ENCODE data around the gene TRAPPC10.
"Not testable (repeated sequence)": the region's sequence is repeated elsewhere in the genome, so short reads cannot be mapped to it uniquely, and the experiment has no call there.

Gene TRAPPC10

DNA sequence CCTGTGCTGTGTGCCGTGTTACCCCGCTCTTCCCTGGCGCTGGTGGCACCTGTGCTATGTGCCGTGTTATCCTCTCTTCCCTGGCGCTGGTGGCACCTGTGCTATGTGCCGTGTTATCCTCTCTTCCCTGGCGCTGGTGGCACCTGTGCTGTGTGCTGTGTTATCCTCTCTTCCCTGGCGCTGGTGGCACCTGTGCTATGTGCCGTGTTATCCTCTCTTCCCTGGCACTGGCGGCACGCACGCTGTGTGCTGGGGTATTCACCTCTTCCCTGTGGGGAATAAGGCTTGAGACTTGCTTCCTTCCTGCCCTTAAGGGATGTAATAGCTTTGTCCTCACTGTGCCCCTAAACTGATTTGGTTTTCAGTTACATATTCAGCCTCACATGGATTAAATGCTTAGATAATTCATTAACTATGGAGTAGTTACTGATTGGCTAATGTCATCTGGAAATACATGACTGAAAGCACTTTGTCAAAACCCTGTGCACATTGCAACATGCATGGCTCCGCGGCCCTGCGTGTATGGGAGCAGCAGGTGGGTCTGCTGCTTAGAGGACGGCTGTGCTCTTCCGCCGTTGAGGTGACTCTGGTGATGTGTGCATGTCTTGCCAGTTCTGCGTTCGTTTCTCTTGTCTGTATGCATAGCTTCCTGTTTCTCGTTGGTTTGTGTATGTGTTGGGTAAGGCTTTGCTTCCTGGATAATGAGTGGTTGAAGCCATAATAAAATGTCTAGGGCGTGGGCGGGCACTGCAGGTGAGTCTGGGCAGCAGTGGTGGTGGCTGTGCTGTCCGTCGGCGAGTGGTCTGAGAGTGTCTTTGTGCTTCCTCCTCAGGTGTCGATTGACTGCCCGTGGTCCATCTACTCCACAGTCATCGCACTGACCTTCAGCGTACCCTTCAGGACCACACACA lies 77.1 kb downstream of the TRAPPC10 start:
- TF ChIP-seq, protein P1, sequence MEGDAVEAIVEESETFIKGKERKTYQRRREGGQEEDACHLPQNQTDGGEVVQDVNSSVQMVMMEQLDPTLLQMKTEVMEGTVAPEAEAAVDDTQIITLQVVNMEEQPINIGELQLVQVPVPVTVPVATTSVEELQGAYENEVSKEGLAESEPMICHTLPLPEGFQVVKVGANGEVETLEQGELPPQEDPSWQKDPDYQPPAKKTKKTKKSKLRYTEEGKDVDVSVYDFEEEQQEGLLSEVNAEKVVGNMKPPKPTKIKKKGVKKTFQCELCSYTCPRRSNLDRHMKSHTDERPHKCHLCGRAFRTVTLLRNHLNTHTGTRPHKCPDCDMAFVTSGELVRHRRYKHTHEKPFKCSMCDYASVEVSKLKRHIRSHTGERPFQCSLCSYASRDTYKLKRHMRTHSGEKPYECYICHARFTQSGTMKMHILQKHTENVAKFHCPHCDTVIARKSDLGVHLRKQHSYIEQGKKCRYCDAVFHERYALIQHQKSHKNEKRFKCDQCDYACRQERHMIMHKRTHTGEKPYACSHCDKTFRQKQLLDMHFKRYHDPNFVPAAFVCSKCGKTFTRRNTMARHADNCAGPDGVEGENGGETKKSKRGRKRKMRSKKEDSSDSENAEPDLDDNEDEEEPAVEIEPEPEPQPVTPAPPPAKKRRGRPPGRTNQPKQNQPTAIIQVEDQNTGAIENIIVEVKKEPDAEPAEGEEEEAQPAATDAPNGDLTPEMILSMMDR (IDR thresholded peaks at IDR 0.05; ENCODE audit: control insufficient read depth, extremely low read depth, insufficient read depth) = no peak
- H3K4me3 ChIP-seq (ENCODE audit: low read depth, low read length) = no peak overlapping the region
- DNase-seq (ENCODE audit: low read depth) = no peak

DNA sequence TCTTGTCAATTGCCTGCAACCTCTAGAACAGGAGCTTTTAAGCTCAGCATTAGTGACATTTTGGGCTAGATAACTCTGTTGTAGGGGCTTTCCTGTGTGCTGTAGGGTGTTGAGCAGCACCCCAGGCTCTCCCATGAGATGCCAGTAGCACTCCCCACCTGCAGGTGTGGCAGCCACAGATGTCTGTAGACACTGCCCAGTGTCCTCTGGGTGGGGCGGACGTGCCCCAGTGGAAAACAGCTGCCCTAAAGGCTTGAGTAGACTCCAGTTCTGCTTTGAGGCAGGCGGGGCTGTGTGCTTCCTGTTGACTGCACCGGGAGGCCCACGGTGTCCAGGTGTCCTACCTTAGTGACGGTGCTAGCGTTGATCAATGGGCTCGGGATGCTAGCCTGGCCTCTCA lies 78.2 kb downstream of the TRAPPC10 start:
- TF ChIP-seq, protein P1 (IDR thresholded peaks at IDR 0.05; ENCODE audit: control insufficient read depth, extremely low read depth, insufficient read depth) = no peak
- no peak overlapping the region for H3K4me3 ChIP-seq (ENCODE audit: low read depth, low read length)
- DNase-seq (ENCODE audit: low read depth) = no peak

DNA sequence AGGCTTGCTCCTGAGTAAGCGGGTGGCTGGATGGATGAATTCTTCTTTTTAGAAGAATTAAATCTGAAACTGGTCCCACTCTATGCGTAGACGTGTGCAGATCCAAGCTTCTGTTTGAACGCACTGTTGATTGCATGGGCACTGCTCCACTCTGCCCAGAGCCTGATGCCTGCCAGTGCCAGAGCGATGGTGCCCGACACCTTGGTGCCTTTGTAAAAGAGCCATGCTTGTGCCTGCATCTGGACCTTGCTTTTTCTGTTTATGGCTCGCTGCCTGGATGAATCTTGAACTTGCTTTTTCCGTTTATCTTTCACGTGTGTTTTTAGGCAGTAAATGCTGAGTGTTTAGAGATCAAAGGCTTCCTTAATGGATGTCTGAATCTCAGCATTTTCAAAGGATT lies 80.1 kb downstream of the TRAPPC10 start:
- TF ChIP-seq, protein P1 (IDR thresholded peaks at IDR 0.05; ENCODE audit: control insufficient read depth, extremely low read depth, insufficient read depth) = no peak
- no peak overlapping the region for H3K4me3 ChIP-seq (ENCODE audit: low read depth, low read length)
- DNase-seq (ENCODE audit: low read depth) = no peak

DNA sequence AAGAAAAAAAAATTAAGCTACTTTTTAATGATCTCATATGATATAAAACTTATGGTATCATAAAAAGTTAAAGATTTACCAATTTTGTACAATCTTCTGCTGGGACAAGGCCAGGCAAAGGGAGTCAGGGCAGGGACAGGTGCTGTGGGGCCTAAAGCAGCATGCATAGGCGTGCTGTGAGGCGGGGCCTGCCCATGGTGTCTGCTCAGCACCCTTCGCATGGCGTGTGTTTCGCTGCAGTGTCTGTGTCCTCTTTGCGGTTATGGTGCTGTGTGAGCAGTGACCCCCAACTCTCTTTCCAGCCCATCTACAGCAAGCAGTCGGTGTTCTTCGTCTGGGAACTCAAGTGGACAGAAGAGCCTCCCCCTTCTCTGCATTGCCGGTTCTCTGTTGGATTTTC lies 81.7 kb downstream of the TRAPPC10 start:
- TF ChIP-seq, protein P1 (IDR thresholded peaks at IDR 0.05; ENCODE audit: control insufficient read depth, extremely low read depth, insufficient read depth) = no peak
- no peak for DNase-seq (ENCODE audit: low read depth)
- no peak overlapping the region for H3K4me3 ChIP-seq (ENCODE audit: low read depth, low read length)

DNA sequence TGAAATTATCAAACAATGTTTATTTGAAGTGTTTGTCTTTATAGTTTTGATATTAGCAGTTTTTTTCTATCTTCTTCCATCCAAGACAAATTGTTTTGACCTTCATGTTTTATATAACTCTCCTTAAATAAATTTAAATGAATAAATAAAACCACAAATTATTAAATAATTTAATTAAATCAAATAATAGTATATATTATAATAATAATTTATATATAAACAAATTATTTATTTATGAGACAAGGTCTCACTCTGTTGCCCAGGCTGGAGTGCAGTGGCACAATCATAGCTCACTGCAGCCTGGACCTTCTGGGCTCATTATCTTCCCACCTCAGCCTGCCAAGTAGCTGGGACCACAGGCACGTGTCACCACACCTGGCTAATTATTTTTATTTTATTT lies 82.7 kb downstream of the TRAPPC10 start:
- no peak for DNase-seq (ENCODE audit: low read depth)
- H3K4me3 ChIP-seq (ENCODE audit: low read depth, low read length) = no peak overlapping the region
- TF ChIP-seq, protein P1 (IDR thresholded peaks at IDR 0.05; ENCODE audit: control insufficient read depth, extremely low read depth, insufficient read depth) = no peak

DNA sequence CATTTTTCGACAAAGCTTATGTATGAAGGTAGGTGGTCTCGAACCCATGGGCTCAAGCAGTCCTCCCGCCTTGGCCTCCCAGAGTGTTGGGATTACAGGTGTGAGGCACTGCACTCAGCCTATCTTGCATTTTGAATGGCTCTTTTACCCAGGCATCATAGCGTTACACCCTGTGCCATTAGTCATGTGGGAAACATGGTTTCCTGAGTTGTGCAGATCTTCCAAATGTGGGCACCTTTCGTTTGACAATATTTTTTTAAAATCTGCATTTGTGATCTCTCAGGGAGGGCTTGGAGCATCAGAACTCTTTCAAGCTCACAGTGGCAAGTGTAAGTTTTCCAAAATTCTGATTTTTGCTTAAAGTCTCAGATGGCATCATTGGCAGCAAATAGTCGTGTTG lies 86.4 kb downstream of the TRAPPC10 start:
- H3K4me3 ChIP-seq (ENCODE audit: low read depth, low read length); DNase-seq (ENCODE audit: low read depth): not testable (repeated sequence)

DNA sequence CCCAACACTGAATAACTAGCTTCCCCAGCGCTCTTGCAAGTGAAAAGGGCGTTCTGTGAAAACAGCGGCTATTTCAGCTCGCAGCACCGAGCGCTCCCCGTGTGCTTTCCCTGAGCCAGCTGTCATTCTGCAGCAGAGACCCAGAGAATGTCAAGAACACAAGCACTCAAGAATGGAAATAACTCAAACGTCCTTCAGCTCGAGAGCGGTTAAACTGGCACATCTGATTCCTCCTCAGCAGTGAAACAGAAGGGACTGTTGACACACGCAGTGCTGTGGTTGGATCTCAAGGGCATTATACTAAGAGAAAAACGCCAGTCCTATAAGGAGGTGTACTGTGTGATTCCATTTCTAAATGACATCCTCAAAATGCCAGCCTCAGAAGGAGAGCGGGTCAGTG lies 86.9 kb downstream of the TRAPPC10 start:
- not testable (repeated sequence) for H3K4me3 ChIP-seq (ENCODE audit: low read depth, low read length); DNase-seq (ENCODE audit: low read depth)

DNA sequence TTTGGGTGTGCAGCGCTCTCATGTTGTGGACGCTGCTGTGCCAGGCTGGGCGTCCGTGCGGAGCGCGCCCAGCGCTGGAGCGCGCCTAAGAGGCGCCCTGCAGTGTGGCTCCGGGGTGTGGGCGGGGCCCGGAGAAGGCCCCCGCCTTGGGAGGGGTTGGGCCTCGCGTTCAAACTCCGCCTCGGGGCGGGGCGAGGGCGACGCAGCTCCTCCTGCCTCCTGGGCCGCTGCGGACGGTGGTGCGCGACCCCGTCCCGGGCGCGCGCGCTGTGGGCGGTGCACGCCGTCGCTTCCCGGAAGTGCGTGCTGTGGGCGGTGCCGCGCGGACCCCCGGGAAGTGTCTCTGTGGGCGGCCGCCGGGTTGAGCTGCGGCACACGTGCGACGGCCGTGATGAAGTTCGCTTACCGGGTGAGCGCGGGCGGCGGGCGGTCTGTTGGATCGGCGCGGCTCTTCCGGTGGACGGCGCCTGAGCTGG lies 95.0 kb downstream of the TRAPPC10 start, which contains the start of gene PWP2:
Gene PWP2 (plus strand): TSS at position 374 of the 476 bp plus-strand sequence. CDS start 18 bp downstream, at position 392.
- DNase-seq (ENCODE audit: low read depth) = not testable (repeated sequence)
- H3K4me3 ChIP-seq (ENCODE audit: low read depth, low read length) = peak within 1 kb of the TSS; percentile 35

DNA sequence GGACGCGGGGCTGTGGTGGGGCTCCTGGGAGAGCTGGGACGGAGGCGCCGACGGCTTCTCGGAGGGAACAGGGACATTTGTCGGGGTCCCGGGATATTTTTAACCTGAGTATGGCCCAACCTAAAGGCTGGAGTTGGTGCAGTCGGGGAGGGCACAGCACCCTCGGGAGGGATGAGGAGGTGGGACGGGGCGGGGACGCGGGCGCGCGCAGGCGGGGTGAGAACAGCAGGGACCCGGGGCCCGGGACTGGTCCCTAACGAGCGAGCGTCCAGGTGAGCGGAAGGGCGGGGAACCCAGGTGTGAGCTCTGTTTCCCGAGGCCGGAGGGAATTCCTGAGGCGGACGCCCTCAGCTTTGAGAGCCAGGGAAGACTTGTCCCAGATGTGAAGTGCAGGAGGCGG lies 95.5 kb downstream of the TRAPPC10 start:
- DNase-seq (ENCODE audit: low read depth) = not testable (repeated sequence)
- peak overlapping the region; percentile 35 for H3K4me3 ChIP-seq (ENCODE audit: low read depth, low read length)

All from LNCaP clone FGC (cell line).